ENCODE measurements around the gene HSPA14.
"Not testable (repeated sequence)": the region's sequence is repeated elsewhere in the genome, so short reads cannot be mapped to it uniquely, and the experiment has no call there.

Gene HSPA14

GRCh38 chr10:14859043-14859442, 20.9 kb downstream of the HSPA14 start:
- no peak for TF ChIP-seq MYC (IDR thresholded peaks at IDR 0.05; ENCODE audit: low read depth, low read length)
- no peak for TF ChIP-seq POLR2A (IDR thresholded peaks at IDR 0.05; ENCODE audit: extremely low read depth, insufficient read length)
- no peak for TF ChIP-seq MAX (IDR thresholded peaks at IDR 0.05; ENCODE audit: low read depth, low read length)
- no peak for TF ChIP-seq CTCF (IDR thresholded peaks at IDR 0.05; ENCODE audit: low read depth, low read length)
- no peak for DNase-seq (ENCODE audit: low read depth)
- no peak overlapping the region for H3K4me3 ChIP-seq (ENCODE audit: low read depth, low read length)

GRCh38 chr10:14859775-14860174, 21.7 kb downstream of the HSPA14 start:
- no peak for DNase-seq (ENCODE audit: low read depth)
- no peak for TF ChIP-seq CTCF (IDR thresholded peaks at IDR 0.05; ENCODE audit: low read depth, low read length)
- TF ChIP-seq MYC (IDR thresholded peaks at IDR 0.05; ENCODE audit: low read depth, low read length) = no peak
- H3K4me3 ChIP-seq (ENCODE audit: low read depth, low read length) = no peak overlapping the region

- TF ChIP-seq CTCF (IDR thresholded peaks at IDR 0.05; ENCODE audit: low read depth, low read length) = no peak
- TF ChIP-seq MYC (IDR thresholded peaks at IDR 0.05; ENCODE audit: low read depth, low read length) = no peak
- no peak for TF ChIP-seq MAX (IDR thresholded peaks at IDR 0.05; ENCODE audit: low read depth, low read length)
- no peak for TF ChIP-seq POLR2A (IDR thresholded peaks at IDR 0.05; ENCODE audit: extremely low read depth, insufficient read length)
- H3K4me3 ChIP-seq (ENCODE audit: low read depth, low read length) = no peak overlapping the region
- DNase-seq (ENCODE audit: low read depth) = no peak
These were observed 22.7 kb downstream of the HSPA14 start for GRCh38 chr10:14860791-14861190.

GRCh38 chr10:14864466-14864865, 26.4 kb downstream of the HSPA14 start:
- DNase-seq (ENCODE audit: low read depth); H3K4me3 ChIP-seq (ENCODE audit: low read depth, low read length): not testable (repeated sequence)

GRCh38 chr10:14864871-14865270, 26.8 kb downstream of the HSPA14 start:
- not testable (repeated sequence) for H3K4me3 ChIP-seq (ENCODE audit: low read depth, low read length); DNase-seq (ENCODE audit: low read depth)

- DNase-seq (ENCODE audit: low read depth) = no peak
- no peak overlapping the region for H3K4me3 ChIP-seq (ENCODE audit: low read depth, low read length)
- TF ChIP-seq MYC (IDR thresholded peaks at IDR 0.05; ENCODE audit: low read depth, low read length) (no peak), MAX (IDR thresholded peaks at IDR 0.05; ENCODE audit: low read depth, low read length) (no peak), CTCF (IDR thresholded peaks at IDR 0.05; ENCODE audit: low read depth, low read length) (no peak), POLR2A (IDR thresholded peaks at IDR 0.05; ENCODE audit: extremely low read depth, insufficient read length) (no peak)
These were observed 35.1 kb downstream of the HSPA14 start for GRCh38 chr10:14873090-14873760.

- H3K4me3 ChIP-seq (ENCODE audit: low read depth, low read length) = no peak overlapping the region
These were observed 37.8 kb downstream of the HSPA14 start for GRCh38 chr10:14875941-14876340.

More at GRCh38 chr10:14875941-14876340, 37.8 kb downstream of the HSPA14 start:
- no peak for TF ChIP-seq CTCF (IDR thresholded peaks at IDR 0.05; ENCODE audit: low read depth, low read length)
- no peak for TF ChIP-seq MYC (IDR thresholded peaks at IDR 0.05; ENCODE audit: low read depth, low read length)
- no peak for TF ChIP-seq POLR2A (IDR thresholded peaks at IDR 0.05; ENCODE audit: extremely low read depth, insufficient read length)
- TF ChIP-seq MAX (IDR thresholded peaks at IDR 0.05; ENCODE audit: low read depth, low read length) = no peak
- no peak for DNase-seq (ENCODE audit: low read depth)
